SU-DHL-6 (cell line): ENCODE data around the gene CAMK4.

Source experiments
- CTCF ChIP-seq: fragments of 200-600 bp; sonication (generic); IDR thresholded peaks from one replicate; pipeline ENCODE4 v1.5.1; 2017; ENCODE audit warnings: antibody characterized with exemption, mild to moderate bottlenecking, low read length, moderate library complexity; ENCODE audit not compliant: insufficient read depth, poor library complexity, severe bottlenecking
- EZH2phosphoT487 ChIP-seq: fragments of 200-600 bp; sonication (generic), shearing (Covaris generic); conservative IDR thresholded peaks from 2 replicates; pipeline ENCODE4 v1.6.1; 2018; ENCODE audit warnings: mild to moderate bottlenecking, antibody characterized with exemption, low read length, moderate library complexity, mixed read lengths

- no peak for TF ChIP-seq CTCF
- TF ChIP-seq EZH2phosphoT487: no peak
Measured at GRCh38 chr5:111537141-111538024, 313.2 kb downstream of the CAMK4 start.
